ENCODE measurements around the gene RPS25. TPM values are rescaled to one million over a fixed set of nuclear protein-coding genes. Genes with fewer than 3 reads are reported as not detected.
"Not testable (repeated sequence)": the region's sequence is repeated elsewhere in the genome, so short reads cannot be mapped to it uniquely, and the experiment has no call there.

Gene RPS25
- total RNA-seq, 1 experiment from 2014 or later: 1,450 TPM

GRCh38 chr11:119061256-119061655 lies 43.1 kb upstream of the RPS25 start:
- Histone ChIP-seq H3K27ac (ENCODE audit: insufficient read length, low read depth, low read length) (no peak overlapping the region), H3K23ac (ENCODE audit: insufficient read length, low read depth, low read length) (no peak overlapping the region), H4K8ac (replicated peaks; ENCODE audit: insufficient read length, low read depth, low read length) (no peak overlapping the region), H3K9me3 (ENCODE audit: control insufficient read depth, low read depth, low read length) (no peaks in the 10 kb centered on the region), H2BK5ac (ENCODE audit: insufficient read length, low read length) (no peak overlapping the region), H4K20me1 (ENCODE audit: control insufficient read depth, insufficient read depth, insufficient read length) (no peaks in the 10 kb centered on the region), H3K4ac (ENCODE audit: low read depth, low read length) (no peak overlapping the region), H2BK20ac (ENCODE audit: low read depth, low read length, poor library complexity, severe bottlenecking) (no peak overlapping the region), H3K4me2 (ENCODE audit: insufficient read depth, insufficient read length, low read length) (no peak overlapping the region), H3K18ac (ENCODE audit: insufficient read length, low read depth, low read length) (no peak overlapping the region), H3T11ph (ENCODE audit: low read length) (no peak overlapping the region), H3K27me3 (ENCODE audit: insufficient read depth, low read length) (no peaks in the 10 kb centered on the region), H2AFZ (ENCODE audit: low read length) (no peak overlapping the region), H2BK15ac (ENCODE audit: low read depth, low read length) (no peak overlapping the region), H3K79me1 (ENCODE audit: insufficient read depth, low read depth, low read length, poor library complexity, severe bottlenecking) (no peaks in the 10 kb centered on the region), H4K5ac (ENCODE audit: insufficient read length, low read depth, low read length) (no peak overlapping the region), H3K79me2 (ENCODE audit: insufficient read depth, low read length) (peaks cover 2% of the 10 kb centered on the region; the same call in 1 of the 2 replicates), H4K91ac (ENCODE audit: insufficient read length, low read depth, low read length) (no peak overlapping the region), H3K23me2 (ENCODE audit: insufficient read length, low read depth, low read length, poor library complexity, severe bottlenecking) (peaks cover 3% of the 10 kb centered on the region), H3K14ac (ENCODE audit: insufficient read depth, low read length) (no peak overlapping the region), H2BK120ac (ENCODE audit: low read depth, low read length, poor library complexity, severe bottlenecking) (no peak overlapping the region), H2BK12ac (ENCODE audit: insufficient read length, low read depth, low read length) (no peak overlapping the region), H3K9ac (ENCODE audit: extremely low read depth, insufficient read length, low read length) (no peak overlapping the region), H2AK5ac (ENCODE audit: insufficient read length, low read length) (no peak overlapping the region), H3K56ac (ENCODE audit: insufficient read length, low read depth, low read length) (no peak overlapping the region), H3K4me1 (ENCODE audit: insufficient read depth, low read length) (no peaks in the 10 kb centered on the region)
- Mint-ChIP-seq H3K4me3 (no peak overlapping the region), H3K9me3 (peaks cover 0 to 2% of the 10 kb centered on the region in 2 experiments; a peak in 3 of 5 replicates), H3K27ac (no peak overlapping the region), H3K27me3 (ENCODE audit: low read depth) (no peaks in the 10 kb centered on the region), H3K36me3 (ENCODE audit: insufficient read depth in 1 of 3, low read depth in 3 of 3) (peaks cover 2 to 9% (median 4%) of the 10 kb centered on the region in 3 experiments; a peak in 5 of 7 replicates), H3K4me1 (peaks cover 5 to 11% of the 10 kb centered on the region in 2 experiments)
- no peak for TF ChIP-seq CTCF (conservative IDR thresholded peaks at IDR 0.05)
- no CpG with 5 or more reads among the region's 3 CpGs for WGBS (ENCODE audit: extremely low coverage, insufficient read length, low lambda C conversion rate)
- no peak for DNase-seq

GRCh38 chr11:119059128-119059527 lies 41.0 kb upstream of the RPS25 start:
- not testable (repeated sequence) for H3K4me1 ChIP-seq (ENCODE audit: insufficient read depth, low read length); H3K79me2 ChIP-seq (ENCODE audit: insufficient read depth, low read length); H3K9ac ChIP-seq (ENCODE audit: extremely low read depth, insufficient read length, low read length); H3K4me2 ChIP-seq (ENCODE audit: insufficient read depth, insufficient read length, low read length); DNase-seq; H3K27ac Mint-ChIP-seq; H4K8ac ChIP-seq (replicated peaks; ENCODE audit: insufficient read length, low read depth, low read length); H2BK5ac ChIP-seq (ENCODE audit: insufficient read length, low read length); H2AK5ac ChIP-seq (ENCODE audit: insufficient read length, low read length); H4K91ac ChIP-seq (ENCODE audit: insufficient read length, low read depth, low read length); H3K27me3 Mint-ChIP-seq (ENCODE audit: low read depth); H3K18ac ChIP-seq (ENCODE audit: insufficient read length, low read depth, low read length); H3K23ac ChIP-seq (ENCODE audit: insufficient read length, low read depth, low read length); H4K20me1 ChIP-seq (ENCODE audit: control insufficient read depth, insufficient read depth, insufficient read length); H3K23me2 ChIP-seq (ENCODE audit: insufficient read length, low read depth, low read length, poor library complexity, severe bottlenecking); H3K14ac ChIP-seq (ENCODE audit: insufficient read depth, low read length); H2BK15ac ChIP-seq (ENCODE audit: low read depth, low read length); H3K9me3 Mint-ChIP-seq; H2BK12ac ChIP-seq (ENCODE audit: insufficient read length, low read depth, low read length); H2AFZ ChIP-seq (ENCODE audit: low read length); H3K56ac ChIP-seq (ENCODE audit: insufficient read length, low read depth, low read length); H2BK20ac ChIP-seq (ENCODE audit: low read depth, low read length, poor library complexity, severe bottlenecking); H3T11ph ChIP-seq (ENCODE audit: low read length); H4K5ac ChIP-seq (ENCODE audit: insufficient read length, low read depth, low read length); H3K4ac ChIP-seq (ENCODE audit: low read depth, low read length); H2BK120ac ChIP-seq (ENCODE audit: low read depth, low read length, poor library complexity, severe bottlenecking); H3K27me3 ChIP-seq (ENCODE audit: insufficient read depth, low read length); H3K9me3 ChIP-seq (ENCODE audit: control insufficient read depth, low read depth, low read length); H3K27ac ChIP-seq (ENCODE audit: insufficient read length, low read depth, low read length)
- no CpG with 5 or more reads among the region's 35 CpGs for WGBS (ENCODE audit: extremely low coverage, insufficient read length, low lambda C conversion rate)
- Mint-ChIP-seq H3K4me3 (peak overlapping the region in 1 of 2 experiments; percentile 26; a peak in 1 of 5 replicates), H3K36me3 (ENCODE audit: insufficient read depth in 1 of 3, low read depth in 3 of 3) (peaks cover 23 to 28% (median 24%) of the 10 kb centered on the region in 3 experiments), H3K4me1 (peaks cover 13 to 22% of the 10 kb centered on the region in 2 experiments)
- H3K79me1 ChIP-seq (ENCODE audit: insufficient read depth, low read depth, low read length, poor library complexity, severe bottlenecking): peaks cover 13% of the 10 kb centered on the region
